Raji (cell line): Measurements from ENCODE around the gene MYO1H.

ENCODE experiments used
- POLR2A ChIP-seq: IDR thresholded peaks from 2 replicates; pipeline ENCODE4 v1.6.1; 2011; ENCODE audit warnings: low read depth, low read length, control low read depth; ENCODE audit not compliant: insufficient read depth

Gene MYO1H

GRCh38 chr12:109430244-109430643 is 82.5 kb downstream of the MYO1H start:
- TF ChIP-seq POLR2A = no peak

GRCh38 chr12:109432431-109432830 is 84.7 kb downstream of the MYO1H start:
- no peak for TF ChIP-seq POLR2A

GRCh38 chr12:109432842-109433304 is 85.2 kb downstream of the MYO1H start:
- TF ChIP-seq POLR2A = no peak

- no peak for TF ChIP-seq POLR2A
Measured at GRCh38 chr12:109433618-109434017, 85.9 kb downstream of the MYO1H start.

GRCh38 chr12:109434582-109434981 is 86.9 kb downstream of the MYO1H start:
- TF ChIP-seq POLR2A = no peak

GRCh38 chr12:109435428-109436187 is 87.9 kb downstream of the MYO1H start:
- no peak for TF ChIP-seq POLR2A

GRCh38 chr12:109436188-109436560 is 88.5 kb downstream of the MYO1H start:
- no peak for TF ChIP-seq POLR2A

GRCh38 chr12:109439181-109439580 is 91.5 kb downstream of the MYO1H start:
- no peak for TF ChIP-seq POLR2A

- TF ChIP-seq POLR2A = no peak
Measured at GRCh38 chr12:109440851-109441490, 93.3 kb downstream of the MYO1H start.

- TF ChIP-seq POLR2A = no peak
Measured at GRCh38 chr12:109443794-109444193, 96.1 kb downstream of the MYO1H start.

- no peak for TF ChIP-seq POLR2A
Measured at GRCh38 chr12:109444259-109444658, 96.6 kb downstream of the MYO1H start.

- TF ChIP-seq POLR2A = no peak
Measured at GRCh38 chr12:109445191-109445609, 97.5 kb downstream of the MYO1H start.

- TF ChIP-seq POLR2A = no peak
Measured at GRCh38 chr12:109446869-109447268, 99.2 kb downstream of the MYO1H start.

GRCh38 chr12:109447482-109447881 is 99.8 kb downstream of the MYO1H start:
- TF ChIP-seq POLR2A = no peak

- TF ChIP-seq POLR2A = no peak
Measured at GRCh38 chr12:109448272-109448671, 100.6 kb downstream of the MYO1H start.

- TF ChIP-seq POLR2A = no peak
Measured at GRCh38 chr12:109448707-109449390, 101.1 kb downstream of the MYO1H start.
